MM.1S (cell line): ENCODE results near the gene OR52K2.

Experiments
- DNase-seq: peaks from one replicate; pipeline ENCODE4 v3.0.0-alpha.2; 2015
- H2AFZ ChIP-seq: fragments of 300-600 bp; sonication (generic); 2 replicates; pipeline ENCODE4 v1.6.0; 2016; ENCODE audit warnings: antibody characterized with exemption, low read length
- H3F3A ChIP-seq: fragments of 300-600 bp; sonication (generic); 2 replicates; pipeline ENCODE4 v1.6.1; 2016; ENCODE audit warnings: mild to moderate bottlenecking, antibody characterized with exemption, low read length, moderate library complexity, mixed read lengths; ENCODE audit not compliant: insufficient read depth
- H3K27ac ChIP-seq: fragments of 300-600 bp; sonication (generic); 2 replicates; pipeline ENCODE4 v1.5.1; 2016; ENCODE audit warnings: mild to moderate bottlenecking, low read length
- H3K27me3 ChIP-seq: fragments of 300-600 bp; sonication (generic); replicated peaks from 2 replicates; pipeline ENCODE4 v1.6.0; 2016; ENCODE audit warnings: low read length; ENCODE audit not compliant: insufficient read depth
- H3K36me3 ChIP-seq: fragments of 300-600 bp; sonication (generic); replicated peaks from 2 replicates; pipeline ENCODE4 v1.6.1; 2016; ENCODE audit warnings: mild to moderate bottlenecking, low read length, mixed read lengths; ENCODE audit not compliant: insufficient read depth
- H3K4me1 ChIP-seq: fragments of 300-600 bp; sonication (generic); 2 replicates; pipeline ENCODE4 v1.6.1; 2016; ENCODE audit warnings: low read length, mixed read lengths
- H3K4me2 ChIP-seq: fragments of 300-600 bp; sonication (generic); 2 replicates; pipeline ENCODE4 v1.6.0; 2016; ENCODE audit warnings: low read depth, low read length
- H3K4me3 ChIP-seq: fragments of 300-600 bp; sonication (generic); 2 replicates; pipeline ENCODE4 v1.5.1; 2016; ENCODE audit warnings: low read length, mixed read lengths
- H3K79me2 ChIP-seq: fragments of 300-600 bp; sonication (generic); 2 replicates; pipeline ENCODE4 v1.6.1; 2016; ENCODE audit warnings: mixed run types, low read length, mixed read lengths
- H3K9ac ChIP-seq: fragments of 300-600 bp; sonication (generic); 2 replicates; pipeline ENCODE4 v1.6.1; 2016; ENCODE audit warnings: low read length, mixed read lengths
- H3K9me2 ChIP-seq: fragments of 300-600 bp; sonication (generic); replicated peaks from 2 replicates; pipeline ENCODE4 v1.6.1; 2016; ENCODE audit warnings: mild to moderate bottlenecking, low read length, mixed read lengths; ENCODE audit not compliant: insufficient read depth
- H3K9me3 ChIP-seq: fragments of 300-600 bp; sonication (generic); replicated peaks from 2 replicates; pipeline ENCODE4 v1.6.1; 2016; ENCODE audit warnings: mild to moderate bottlenecking, low read length, mixed read lengths; ENCODE audit not compliant: insufficient read depth
- H4K20me1 ChIP-seq: fragments of 300-600 bp; sonication (generic); 2 replicates; pipeline ENCODE4 v1.6.1; 2016; ENCODE audit warnings: mild to moderate bottlenecking, low read length, moderate library complexity, mixed read lengths; ENCODE audit not compliant: insufficient read depth
- EZH2 ChIP-seq: fragments of 300-600 bp; sonication (generic); optimal IDR thresholded peaks from 2 replicates; pipeline ENCODE3; 2017; ENCODE audit warnings: low read depth, mild to moderate bottlenecking, antibody characterized with exemption, low read length, mixed read lengths
- EZH2phosphoT487 ChIP-seq: fragments of 300-600 bp; sonication (generic); IDR thresholded peaks from 2 replicates; pipeline ENCODE4 v1.6.1; 2018; ENCODE audit warnings: antibody characterized with exemption, low read length
- TF ChIP-seq, protein P1 (sequence below): fragments of 300-600 bp; sonication (generic); IDR thresholded peaks from 2 replicates; pipeline ENCODE4 v1.5.1; 2016; ENCODE audit warnings: antibody characterized with exemption, low read length, mixed read lengths

OR52K2 gene

DNA sequence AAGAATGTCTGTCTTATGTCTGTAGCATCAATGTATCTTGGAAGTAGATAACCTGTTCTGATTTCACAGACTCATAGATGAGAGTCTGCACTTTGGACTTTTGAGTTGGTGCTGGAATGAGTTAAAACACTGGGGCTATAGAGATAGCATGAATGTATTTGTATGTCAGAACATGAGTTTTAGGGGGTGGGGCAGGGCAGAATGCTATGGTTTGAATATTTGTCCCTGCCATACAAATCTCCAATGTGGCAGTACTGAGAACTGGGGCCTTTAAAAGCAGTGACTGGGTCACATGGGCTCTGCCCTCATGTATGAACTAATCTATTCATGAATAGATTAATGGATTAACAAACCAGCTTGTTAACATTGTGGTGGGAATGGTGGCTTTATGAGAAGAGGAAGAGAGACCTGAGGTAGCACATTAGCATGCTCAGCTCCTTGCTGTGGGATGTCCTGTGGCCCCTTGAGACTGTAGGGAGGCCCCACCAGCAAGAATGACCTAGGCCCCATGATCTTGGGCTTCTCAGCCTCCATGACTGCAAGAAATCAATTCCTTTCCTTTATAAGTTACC is 17.9 kb downstream of the OR52K2 start:
- no peak for TF ChIP-seq EZH2
- TF ChIP-seq EZH2phosphoT487 = no peak
- TF ChIP-seq, protein P1, sequence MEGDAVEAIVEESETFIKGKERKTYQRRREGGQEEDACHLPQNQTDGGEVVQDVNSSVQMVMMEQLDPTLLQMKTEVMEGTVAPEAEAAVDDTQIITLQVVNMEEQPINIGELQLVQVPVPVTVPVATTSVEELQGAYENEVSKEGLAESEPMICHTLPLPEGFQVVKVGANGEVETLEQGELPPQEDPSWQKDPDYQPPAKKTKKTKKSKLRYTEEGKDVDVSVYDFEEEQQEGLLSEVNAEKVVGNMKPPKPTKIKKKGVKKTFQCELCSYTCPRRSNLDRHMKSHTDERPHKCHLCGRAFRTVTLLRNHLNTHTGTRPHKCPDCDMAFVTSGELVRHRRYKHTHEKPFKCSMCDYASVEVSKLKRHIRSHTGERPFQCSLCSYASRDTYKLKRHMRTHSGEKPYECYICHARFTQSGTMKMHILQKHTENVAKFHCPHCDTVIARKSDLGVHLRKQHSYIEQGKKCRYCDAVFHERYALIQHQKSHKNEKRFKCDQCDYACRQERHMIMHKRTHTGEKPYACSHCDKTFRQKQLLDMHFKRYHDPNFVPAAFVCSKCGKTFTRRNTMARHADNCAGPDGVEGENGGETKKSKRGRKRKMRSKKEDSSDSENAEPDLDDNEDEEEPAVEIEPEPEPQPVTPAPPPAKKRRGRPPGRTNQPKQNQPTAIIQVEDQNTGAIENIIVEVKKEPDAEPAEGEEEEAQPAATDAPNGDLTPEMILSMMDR = no peak
- DNase-seq = no peak
- no peaks in the 10 kb centered on the region for H3K4me1 ChIP-seq
- no peak overlapping the region for H3K27ac ChIP-seq
- no peaks in the 10 kb centered on the region for H4K20me1 ChIP-seq
- no peaks in the 10 kb centered on the region for H3K79me2 ChIP-seq
- H3K36me3 ChIP-seq = no peaks in the 10 kb centered on the region
- H3F3A ChIP-seq = no peaks in the 10 kb centered on the region
- H3K9me2 ChIP-seq = no peaks in the 10 kb centered on the region
- no peaks in the 10 kb centered on the region for H3K27me3 ChIP-seq
- no peak overlapping the region for H3K4me2 ChIP-seq
- no peak overlapping the region for H3K4me3 ChIP-seq
- no peak overlapping the region for H3K9ac ChIP-seq
- H3K9me3 ChIP-seq = no peaks in the 10 kb centered on the region
- no peak overlapping the region for H2AFZ ChIP-seq

DNA sequence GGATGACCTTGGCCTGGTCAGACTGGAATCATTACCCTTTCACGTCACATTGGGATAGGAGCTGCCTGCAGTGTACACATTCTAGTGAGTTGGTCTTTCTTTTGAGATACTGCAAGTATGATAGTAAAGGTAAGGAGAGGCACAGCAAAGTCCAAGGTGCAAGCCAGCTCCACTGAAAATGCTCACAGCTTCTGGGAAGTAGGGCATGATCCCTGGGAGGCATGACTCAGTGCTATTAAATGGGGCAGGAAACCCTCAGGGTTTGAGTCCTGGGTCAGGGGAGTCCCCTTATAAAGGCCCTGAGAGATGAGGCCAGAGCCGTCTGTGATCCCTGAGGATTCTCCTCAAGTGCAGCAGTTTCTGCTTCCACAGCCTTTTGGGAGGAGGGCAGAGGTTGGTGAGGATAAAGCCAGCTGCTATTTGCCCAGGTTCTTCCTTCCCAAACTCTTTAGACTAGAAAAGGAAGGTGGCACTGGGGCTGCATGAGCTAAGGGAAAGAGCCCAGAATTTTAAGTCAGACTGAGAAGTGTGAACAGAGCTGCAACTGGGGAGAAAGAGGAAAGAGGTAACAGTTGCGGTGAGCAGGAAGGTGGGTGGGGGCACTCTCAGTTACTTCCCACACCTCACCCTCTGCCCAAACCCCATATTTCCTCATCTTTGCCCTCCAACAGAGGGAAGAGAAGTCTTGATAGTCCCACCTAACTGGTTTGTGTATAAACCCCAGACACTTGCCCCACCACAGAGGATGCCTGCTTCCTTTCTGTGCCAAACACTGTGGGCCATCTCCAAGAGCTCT is 18.9 kb downstream of the OR52K2 start:
- H3K4me3 ChIP-seq = no peak overlapping the region
- H3K27ac ChIP-seq = no peak overlapping the region
- no peak overlapping the region for H3K9ac ChIP-seq
- no peak overlapping the region for H2AFZ ChIP-seq
- no peak for DNase-seq
- H3F3A ChIP-seq = no peaks in the 10 kb centered on the region
- no peaks in the 10 kb centered on the region for H3K4me1 ChIP-seq
- TF ChIP-seq EZH2phosphoT487 (no peak), EZH2 (no peak)
- TF ChIP-seq, protein P1 = no peak
- no peaks in the 10 kb centered on the region for H3K79me2 ChIP-seq
- no peaks in the 10 kb centered on the region for H3K9me3 ChIP-seq
- no peaks in the 10 kb centered on the region for H3K27me3 ChIP-seq
- H3K36me3 ChIP-seq = no peaks in the 10 kb centered on the region
- no peaks in the 10 kb centered on the region for H4K20me1 ChIP-seq
- H3K9me2 ChIP-seq = no peaks in the 10 kb centered on the region
- H3K4me2 ChIP-seq = no peak overlapping the region

DNA sequence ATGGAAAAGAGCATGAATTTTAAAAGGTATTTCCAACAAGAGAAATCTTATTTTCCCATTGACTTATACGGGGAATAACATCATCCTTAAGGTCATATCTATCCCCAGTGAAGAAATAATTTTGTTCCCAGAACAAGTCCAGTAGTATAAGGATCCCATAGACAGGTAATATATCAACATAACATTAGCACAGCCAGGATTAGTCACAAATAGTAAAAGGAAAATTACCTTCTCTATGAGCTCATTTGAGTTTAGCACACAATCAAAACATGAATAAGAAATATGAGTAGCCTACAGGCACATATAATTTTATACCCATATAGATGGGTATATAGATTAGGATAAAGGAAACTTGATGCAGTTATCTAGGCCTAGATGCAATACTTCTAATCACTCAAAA is 30.5 kb downstream of the OR52K2 start:
- Histone ChIP-seq H2AFZ (no peak overlapping the region), H3K27ac (no peak overlapping the region), H3K27me3 (no peaks in the 10 kb centered on the region), H4K20me1 (no peaks in the 10 kb centered on the region), H3K9me2 (no peaks in the 10 kb centered on the region), H3K9ac (no peak overlapping the region), H3F3A (no peaks in the 10 kb centered on the region), H3K36me3 (no peaks in the 10 kb centered on the region), H3K4me2 (no peak overlapping the region), H3K79me2 (no peaks in the 10 kb centered on the region), H3K4me1 (no peaks in the 10 kb centered on the region), H3K9me3 (no peaks in the 10 kb centered on the region), H3K4me3 (no peak overlapping the region)
- TF ChIP-seq EZH2 (no peak), EZH2phosphoT487 (no peak)
- TF ChIP-seq, protein P1 = no peak
- DNase-seq = no peak
